K562 (cell line): ENCODE data around the gene ZNF337. TPM values are rescaled to one million over a fixed set of nuclear protein-coding genes. Genes with fewer than 3 reads are reported as not detected.

Source experiments
- ATAC-seq: fragments of 200-7000 bp; cut with Tn5 transposase; 3 replicates; pipeline ENCODE4 v1.9.1; 2020; ENCODE audit warnings: moderate library complexity
- BruUV-seq: library from RNA; stranded (reverse); fragments of 400-500 nt; replicated peaks from 2 replicates; lab custom pipeline; 2021; lab: Mats Ljungman, UMichigan
- CTCF ChIA-PET: fragments of 300-600 bp; formaldehyde crosslinking; extraction: SDS; loops from one replicate; lab custom pipeline; 2021; ENCODE audit warnings: low intra/inter-chr PET ratio; lab: Yijun Ruan, JAX
- POLR2A ChIA-PET: fragments of 300-600, 350-650 bp; sonication (Branson Sonifier 250); formaldehyde crosslinking; extraction: SDS; loops from one replicate; lab custom pipeline; 2021; ENCODE audit warnings: antibody characterized with exemption, inconsistent platforms; lab: Yijun Ruan, JAX
- DNase-seq, 4 experiments: peaks; one replicate each; pipeline versions ENCODE4 v3.0.0 to v3.0.0-alpha.2; 2011 to 2018; ENCODE audit warnings: low spot score in 3 of 4, mixed read lengths in 3 of 4; ENCODE audit errors: extremely low read depth in 1 of 4
- FAIRE-seq: peaks from 2 replicates; lab custom pipeline; 2011; peaks lifted over from hg19 to GRCh38; lab: Jason Lieb, UNC
- H2AFZ ChIP-seq: 2 replicates; pipeline ENCODE4 v1.6.0; 2011; ENCODE audit warnings: low read depth, low read length, control low read depth, inconsistent platforms
- H3K27ac ChIP-seq: fragments of 200-600 bp; 3 replicates; pipeline ENCODE4 v1.8.0; 2011; ENCODE audit warnings: low read depth, mild to moderate bottlenecking, control low read depth, inconsistent platforms, low read length, moderate library complexity, mixed read lengths; ENCODE audit errors: extremely low read depth
- H3K27me3 ChIP-seq, 2 experiments: fragments of 300-600 bp in 1 of 2; 2 replicates in 1 of 2; 3 replicates in 1 of 2; pipeline versions ENCODE4 v1.6.0 to v1.8.0; 2011; ENCODE audit warnings: inconsistent platforms in 2 of 2, low read length in 2 of 2, mild to moderate bottlenecking in 1 of 2, mixed read lengths in 1 of 2, moderate library complexity in 1 of 2; ENCODE audit not compliant: control insufficient read depth in 2 of 2, insufficient read depth in 2 of 2
- H3K36me3 ChIP-seq: fragments of 300-600 bp; 3 replicates; pipeline ENCODE4 v1.8.0; 2011; ENCODE audit warnings: mild to moderate bottlenecking, low read length, inconsistent platforms; ENCODE audit not compliant: control insufficient read depth, insufficient read depth
- H3K4me1 ChIP-seq, 2 experiments: fragments of 200-600 bp in 1 of 2; replicated peaks in 1 of 2; 2 replicates in 1 of 2; 3 replicates in 1 of 2; pipeline versions ENCODE4 v1.5.1 to v1.8.0; 2011; ENCODE audit warnings: inconsistent platforms in 2 of 2, low read length in 2 of 2, mild to moderate bottlenecking in 1 of 2, mixed read lengths in 1 of 2, moderate library complexity in 1 of 2; ENCODE audit not compliant: control insufficient read depth in 2 of 2, insufficient read depth in 2 of 2
- H3K4me2 ChIP-seq: 2 replicates; pipeline ENCODE4 v1.6.1; 2011; ENCODE audit warnings: low read length, control low read depth, inconsistent platforms, mixed read lengths; ENCODE audit not compliant: insufficient read depth
- H3K4me3 ChIP-seq: fragments of 200-600 bp; sonication (generic), shearing (Covaris generic); 2 replicates; pipeline ENCODE4 v1.5.1; 2016; ENCODE audit warnings: control low read depth, inconsistent platforms
- H3K79me2 ChIP-seq: fragments of 200-600 bp; 3 replicates; pipeline ENCODE4 v1.8.0; 2011; ENCODE audit warnings: low read length, inconsistent platforms; ENCODE audit not compliant: control insufficient read depth, insufficient read depth
- H3K9ac ChIP-seq, 2 experiments: 2 replicates each; pipeline versions ENCODE4 v1.6.0 to v1.6.1; 2011; ENCODE audit warnings: low read depth in 2 of 2, low read length in 2 of 2, control low read depth in 1 of 2, inconsistent platforms in 1 of 2, mild to moderate bottlenecking in 1 of 2, mixed read lengths in 1 of 2; ENCODE audit not compliant: insufficient read depth in 1 of 2
- H3K9me1 ChIP-seq: one replicate; pipeline ENCODE4 v1.6.0; 2011; ENCODE audit warnings: inconsistent platforms, mild to moderate bottlenecking, low read length, moderate library complexity; ENCODE audit not compliant: control insufficient read depth, insufficient read depth
- H3K9me3 ChIP-seq: replicated peaks from 2 replicates; pipeline ENCODE4 v1.5.1; 2011; ENCODE audit warnings: low read depth, low read length, inconsistent platforms; ENCODE audit not compliant: control insufficient read depth, insufficient read depth
- H4K20me1 ChIP-seq: replicated peaks from 2 replicates; pipeline ENCODE4 v1.6.1; 2011; ENCODE audit warnings: low read length, inconsistent platforms, mixed read lengths; ENCODE audit not compliant: control insufficient read depth, insufficient read depth
- BCLAF1 ChIP-seq, 2 experiments: fragments of 450-650 bp in 1 of 2; IDR thresholded peaks; 2 replicates each; pipeline ENCODE4 v1.6.1; 2011 to 2017; ENCODE audit warnings: low read depth in 2 of 2, antibody characterized with exemption in 1 of 2, borderline replicate concordance in 1 of 2, low read length in 1 of 2, mild to moderate bottlenecking in 1 of 2, mixed read lengths in 1 of 2; ENCODE audit not compliant: control insufficient read depth in 1 of 2
- BMI1 ChIP-seq: fragments of 150-350 bp; IDR thresholded peaks from 2 replicates; pipeline ENCODE4 v1.6.1; 2014; ENCODE audit warnings: low read length
- CEBPZ ChIP-seq: fragments of 150-350 bp; IDR thresholded peaks from 2 replicates; pipeline ENCODE4 v1.6.1; 2014; ENCODE audit warnings: low read depth, mild to moderate bottlenecking, low read length, borderline replicate concordance
- FOXO4 ChIP-seq: fragments of 450-650 bp; formaldehyde crosslinking; IDR thresholded peaks from 2 replicates; pipeline ENCODE4 v1.4.0; 2020; ENCODE audit warnings: mild to moderate bottlenecking, moderate library complexity
- GTF2B ChIP-seq: IDR thresholded peaks from 2 replicates; pipeline ENCODE4 v1.6.1; 2011; ENCODE audit not compliant: insufficient read length; ENCODE audit errors: extremely low read depth
- HDAC1 ChIP-seq, 2 experiments: fragments of 450-650 bp; IDR thresholded peaks; 2 replicates each; pipeline ENCODE4 v1.6.1; 2016 to 2017; ENCODE audit warnings: inconsistent platforms in 1 of 2, mild to moderate bottlenecking in 1 of 2, moderate library complexity in 1 of 2
- HMG20B ChIP-seq: fragments of 250-450 bp; sonication (Bioruptor Pico); IDR thresholded peaks from 2 replicates; pipeline ENCODE4 v1.5.0; 2021; ENCODE audit warnings: mild to moderate bottlenecking
- LEF1 ChIP-seq: fragments of 450-650 bp; IDR thresholded peaks from 2 replicates; pipeline ENCODE4 v1.6.1; 2016; ENCODE audit warnings: mild to moderate bottlenecking
- POLR2G ChIP-seq: fragments of 200-400 bp; formaldehyde crosslinking; IDR thresholded peaks from 2 replicates; pipeline ENCODE4 v1.6.1; 2017; ENCODE audit warnings: low read depth, mild to moderate bottlenecking, antibody characterized with exemption, low read length, moderate library complexity
- RAD51 ChIP-seq: fragments of 450-650 bp; IDR thresholded peaks from 2 replicates; pipeline ENCODE4 v1.7.1; 2016; ENCODE audit warnings: low read depth, mild to moderate bottlenecking, borderline replicate concordance
- THRAP3 ChIP-seq: fragments of 450-650 bp; IDR thresholded peaks from 2 replicates; pipeline ENCODE4 v1.6.1; 2016; ENCODE audit warnings: mild to moderate bottlenecking, inconsistent platforms, borderline replicate concordance
- ZNF766 ChIP-seq: fragments of 200-800 bp; sonication (Bioruptor generic); conservative IDR thresholded peaks from 2 replicates; pipeline ENCODE4 v1.6.1; 2016; ENCODE audit warnings: missing genetic modification characterization, missing compliant biosample characterization
- WGBS: fragments of 100-300 bp; shearing (Covaris generic); methylation state at CpG from one replicate; pipeline ENCODE4 v1.1.6; 2016; ENCODE audit warnings: low coverage, mixed read lengths; ENCODE audit not compliant: insufficient coverage; ENCODE audit errors: missing lambda C conversion rate; 5-methylcytosine and 5-hydroxymethylcytosine counted together
- in situ Hi-C: fragments of 300-500 bp; cut with MboI; formaldehyde crosslinking; loops from 4 replicates; pipeline ENCODE4 v1.15.0; 2018; ENCODE audit warnings: inconsistent platforms, mixed read lengths
- intact Hi-C: fragments of 100-400 bp; cut with micrococcal nuclease; formaldehyde crosslinking; loops from 2 replicates; pipeline ENCODE4 v1.14.2; 2022
- polyA plus RNA-seq, 8 experiments: library from polyadenylated mRNA; depleted of rRNA in 4 of 8; stranded (reverse) in 5 of 8; unstranded in 3 of 8; fragments of >200 nt; fragmentation: Nextera tagmentation in 2 of 8; fragmentation: Illumina TruSeq in 1 of 8; extraction: Ambion mirVana in 2 of 8; extraction: Trizol in 1 of 8; gene quantifications; 2 replicates each; pipeline versions ENCODE4 v1.2.1 to v1.2.3, GENCODE V29; 2011 to 2014; ENCODE audit warnings: inconsistent platforms in 1 of 8, missing spikeins in 1 of 8
- total RNA-seq, 7 experiments: library from RNA; depleted of rRNA in 6 of 7; stranded (reverse); fragments of >200 nt in 6 of 7; fragmentation: Illumina TruSeq in 2 of 7; extraction: Trizol in 2 of 7; gene quantifications; 2 replicates each; pipeline versions ENCODE4 v1.2.1 to v1.2.3, GENCODE V29; 2011 to 2021; ENCODE audit warnings: low replicate concordance in 1 of 7

The ZNF337 gene
- total and polyA plus RNA-seq, 9 of the 15 experiments (the other 6 are each of a cell fraction or from before 2014, with no cell fraction given): 0.25 to 5.6 (median 3.5) TPM

GRCh38 chr20:25669826-25670422, 26.7 kb downstream of the ZNF337 start (continued):
- TF ChIP-seq HDAC1 (IDR thresholded peaks at IDR 0.05): no peak
- TF ChIP-seq LEF1: no peak
- no peak for TF ChIP-seq BCLAF1 (IDR thresholded peaks at IDR 0.05; ENCODE audit: borderline replicate concordance in 1 of 2, control insufficient read depth in 1 of 2, low read depth in 2 of 2, low read length in 1 of 2)
- TF ChIP-seq FOXO4 (CRISPR knock-in tag): no peak

- Histone ChIP-seq H3K27ac (no peak overlapping the region), H3K4me2 (no peak overlapping the region), H3K4me3 (no peak overlapping the region), H3K36me3 (peaks cover 8% of the 10 kb centered on the region; the same call in 1 of the 3 replicates), H3K79me2 (no peaks in the 10 kb centered on the region), H4K20me1 (no peaks in the 10 kb centered on the region), H3K4me1 (no peaks in the 10 kb centered on the region), H3K27me3 (no peaks in the 10 kb centered on the region), H2AFZ (no peak overlapping the region), H3K9me1 (peaks cover 3% of the 10 kb centered on the region), H3K9me3 (no peaks in the 10 kb centered on the region), H3K9ac (no peak overlapping the region)
- no TSS peak for BruUV-seq
- WGBS: 53% methylated on average over 4 of the region's 4 CpGs
- FAIRE-seq: no peak
- ChIA-PET CTCF (no interaction called here), POLR2A (no interaction called here)
- ATAC-seq: no peak
- no peak for DNase-seq
- in situ Hi-C loops: no loop called here
- intact Hi-C loops: no loop called here
- TF ChIP-seq RAD51 (no peak), CEBPZ (no peak), GTF2B (no peak), BMI1 (no peak), THRAP3 (no peak), HMG20B (CRISPR knock-in tag) (no peak), POLR2G (no peak), ZNF766 (CRISPR knock-in tag) (no peak)
Observed at GRCh38 chr20:25668446-25668845, 28.2 kb downstream of the ZNF337 start.
